ENCODE measurements around the gene TRAPPC2L.

TRAPPC2L gene

GRCh38 chr16:88903267-88903666 lies 46.3 kb downstream of the TRAPPC2L start:
- POLR2A ChIA-PET: no interaction called here
- CTCF ChIA-PET: no interaction called here

GRCh38 chr16:88904676-88905365 lies 47.9 kb downstream of the TRAPPC2L start:
- CTCF ChIA-PET: interaction anchor here (0.6 kb wide), 1 partner anchor 47 kb away, joined by 3 read pairs; no protein-coding TSS in a partner anchor
- POLR2A ChIA-PET: interaction anchor here (0.9 kb wide), 1 partner anchor 343 kb away, joined by 3 read pairs; no protein-coding TSS in a partner anchor
- TF ChIP-seq FOXA1 (IDR thresholded peaks at IDR 0.05): no peak
- no peak for TF ChIP-seq CTBP1 (IDR thresholded peaks at IDR 0.05; ENCODE audit: borderline replicate concordance)
- TF ChIP-seq SUZ12 (IDR thresholded peaks at IDR 0.05): no peak
- DNase-seq (ENCODE audit: extremely low spot score): no peak

More at GRCh38 chr16:88903267-88903666, 46.3 kb downstream of the TRAPPC2L start:
- DNase-seq (ENCODE audit: extremely low spot score): no peak
- no peak for TF ChIP-seq PKNOX1 (IDR thresholded peaks at IDR 0.05)
- no peak for TF ChIP-seq HDGF (IDR thresholded peaks at IDR 0.05; ENCODE audit: borderline replicate concordance)
- no peak for TF ChIP-seq L3MBTL2 (conservative IDR thresholded peaks at IDR 0.05)

- CTCF ChIA-PET: interaction anchor here (0.6 kb wide), 1 partner anchor 48 kb away, joined by 3 read pairs; no protein-coding TSS in a partner anchor
- POLR2A ChIA-PET: interaction anchor here (0.9 kb wide), 1 partner anchor 342 kb away, joined by 3 read pairs; no protein-coding TSS in a partner anchor
- DNase-seq (ENCODE audit: extremely low spot score): peak; percentile 89
- no peak for TF ChIP-seq CTBP1 (IDR thresholded peaks at IDR 0.05; ENCODE audit: borderline replicate concordance)
- TF ChIP-seq TARDBP (IDR thresholded peaks at IDR 0.05): no peak
- no peak for TF ChIP-seq FOXK2 (IDR thresholded peaks at IDR 0.05)
- no peak for TF ChIP-seq ZNF384 (IDR thresholded peaks at IDR 0.05)
- no peak for TF ChIP-seq BHLHE40 (IDR thresholded peaks at IDR 0.05; ENCODE audit: borderline replicate concordance)
- no peak for TF ChIP-seq SUZ12 (IDR thresholded peaks at IDR 0.05)
- TF ChIP-seq FOXM1 (IDR thresholded peaks at IDR 0.05; ENCODE audit: borderline replicate concordance): no peak
- TF ChIP-seq FOXA1 (IDR thresholded peaks at IDR 0.05): no peak
- TF ChIP-seq LEF1 (IDR thresholded peaks at IDR 0.05; ENCODE audit: borderline replicate concordance): no peak
- TF ChIP-seq ELF4 (IDR thresholded peaks at IDR 0.05): no peak
- no peak for TF ChIP-seq PKNOX1 (IDR thresholded peaks at IDR 0.05)
- no peak for TF ChIP-seq SP1 (IDR thresholded peaks at IDR 0.05)
Measured at GRCh38 chr16:88905563-88905962, 48.6 kb downstream of the TRAPPC2L start.

GRCh38 chr16:88906020-88906419 lies 49.1 kb downstream of the TRAPPC2L start:
- ChIA-PET CTCF (no interaction called here), POLR2A (no interaction called here)
- TF ChIP-seq NFRKB (IDR thresholded peaks at IDR 0.05) (no peak), SP1 (IDR thresholded peaks at IDR 0.05) (no peak), CTBP1 (IDR thresholded peaks at IDR 0.05; ENCODE audit: borderline replicate concordance) (no peak), LEF1 (IDR thresholded peaks at IDR 0.05; ENCODE audit: borderline replicate concordance) (no peak), FOXK2 (IDR thresholded peaks at IDR 0.05) (no peak), L3MBTL2 (conservative IDR thresholded peaks at IDR 0.05) (no peak), SUZ12 (IDR thresholded peaks at IDR 0.05) (no peak), FOXA1 (IDR thresholded peaks at IDR 0.05) (no peak), FOXM1 (IDR thresholded peaks at IDR 0.05; ENCODE audit: borderline replicate concordance) (no peak)
- no peak for DNase-seq (ENCODE audit: extremely low spot score)

GRCh38 chr16:88906535-88907105 lies 49.7 kb downstream of the TRAPPC2L start:
- TF ChIP-seq FOXK2 (IDR thresholded peaks at IDR 0.05) (no peak), ELF4 (IDR thresholded peaks at IDR 0.05) (no peak), TARDBP (IDR thresholded peaks at IDR 0.05) (no peak), PKNOX1 (IDR thresholded peaks at IDR 0.05) (no peak), CTBP1 (IDR thresholded peaks at IDR 0.05; ENCODE audit: borderline replicate concordance) (no peak), FOXM1 (IDR thresholded peaks at IDR 0.05; ENCODE audit: borderline replicate concordance) (no peak), SP1 (IDR thresholded peaks at IDR 0.05) (no peak), FOXA1 (IDR thresholded peaks at IDR 0.05) (no peak), NFRKB (IDR thresholded peaks at IDR 0.05) (no peak), HDGF (IDR thresholded peaks at IDR 0.05; ENCODE audit: borderline replicate concordance) (no peak), L3MBTL2 (conservative IDR thresholded peaks at IDR 0.05) (no peak), SUZ12 (IDR thresholded peaks at IDR 0.05) (no peak), LEF1 (IDR thresholded peaks at IDR 0.05; ENCODE audit: borderline replicate concordance) (no peak), ZNF384 (IDR thresholded peaks at IDR 0.05) (no peak), BHLHE40 (IDR thresholded peaks at IDR 0.05; ENCODE audit: borderline replicate concordance) (no peak), ARNT (IDR thresholded peaks at IDR 0.05) (no peak)
- DNase-seq (ENCODE audit: extremely low spot score): no peak
- POLR2A ChIA-PET: no interaction called here
- CTCF ChIA-PET: no interaction called here

- ChIA-PET POLR2A (no interaction called here), CTCF (no interaction called here)
- no peak for TF ChIP-seq CTBP1 (IDR thresholded peaks at IDR 0.05; ENCODE audit: borderline replicate concordance)
- no peak for TF ChIP-seq L3MBTL2 (conservative IDR thresholded peaks at IDR 0.05)
- no peak for TF ChIP-seq FOXK2 (IDR thresholded peaks at IDR 0.05)
- TF ChIP-seq BHLHE40 (IDR thresholded peaks at IDR 0.05; ENCODE audit: borderline replicate concordance): no peak
- TF ChIP-seq FOXA1 (IDR thresholded peaks at IDR 0.05): no peak
- no peak for TF ChIP-seq PKNOX1 (IDR thresholded peaks at IDR 0.05)
- TF ChIP-seq ZNF384 (IDR thresholded peaks at IDR 0.05): no peak
- TF ChIP-seq HDGF (IDR thresholded peaks at IDR 0.05; ENCODE audit: borderline replicate concordance): no peak
- TF ChIP-seq SUZ12 (IDR thresholded peaks at IDR 0.05): no peak
- no peak for TF ChIP-seq LEF1 (IDR thresholded peaks at IDR 0.05; ENCODE audit: borderline replicate concordance)
- TF ChIP-seq ELF4 (IDR thresholded peaks at IDR 0.05): no peak
- no peak for TF ChIP-seq FOXM1 (IDR thresholded peaks at IDR 0.05; ENCODE audit: borderline replicate concordance)
- TF ChIP-seq SP1 (IDR thresholded peaks at IDR 0.05): no peak
- no peak for TF ChIP-seq NFRKB (IDR thresholded peaks at IDR 0.05)
- no peak for TF ChIP-seq TARDBP (IDR thresholded peaks at IDR 0.05)
- TF ChIP-seq ARNT (IDR thresholded peaks at IDR 0.05): no peak
- no peak for DNase-seq (ENCODE audit: extremely low spot score)
Measured at GRCh38 chr16:88907768-88908167, 50.8 kb downstream of the TRAPPC2L start.

All from HEK293T (cell line).